HEK293 (cell line): ENCODE results near the gene IGF1R.

ENCODE experiments used
- CTCF ChIA-PET: fragments of 350-600 bp; formaldehyde crosslinking; extraction: SDS; loops from one replicate; lab custom pipeline; 2021; ENCODE audit warnings: antibody characterized with exemption; lab: Yijun Ruan, JAX
- POLR2A ChIA-PET: fragments of 300-600 bp; formaldehyde crosslinking; extraction: SDS; loops from one replicate; lab custom pipeline; 2020; ENCODE audit warnings: antibody characterized with exemption, inconsistent platforms; lab: Yijun Ruan, JAX
- H3K27ac ChIP-seq: fragments of 200-500 bp; sonication (Bioruptor generic); 2 replicates; pipeline ENCODE4 v1.5.1; 2014; ENCODE audit warnings: low read depth, low read length, control low read depth, inconsistent platforms; ENCODE audit errors: extremely low read depth
- H3K36me3 ChIP-seq, 2 experiments: fragments of 200-500 bp in 1 of 2; sonication (Bioruptor generic) in 1 of 2; 1 replicate in 1 of 2; 2 replicates in 1 of 2; pipeline ENCODE4 v1.5.1; 2014 to 2017; ENCODE audit warnings: inconsistent platforms in 2 of 2, low read length in 2 of 2; ENCODE audit not compliant: control insufficient read depth in 2 of 2, insufficient read depth in 1 of 2
- H3K4me1 ChIP-seq: fragments of 200-500 bp; sonication (Bioruptor generic); 2 replicates; pipeline ENCODE4 v1.5.1; 2014; ENCODE audit warnings: mild to moderate bottlenecking, low read length, inconsistent platforms; ENCODE audit not compliant: control insufficient read depth, insufficient read depth
- H3K4me3 ChIP-seq: 2 replicates; pipeline ENCODE4 v1.5.1; 2011; ENCODE audit warnings: low read depth, mild to moderate bottlenecking, control low read depth, low read length, moderate library complexity
- H3K9me3 ChIP-seq: fragments of 200-500 bp; sonication (Bioruptor generic); 2 replicates; pipeline ENCODE4 v1.5.1; 2014; ENCODE audit warnings: low read depth, low read length, inconsistent platforms; ENCODE audit not compliant: control insufficient read depth, insufficient read depth
- BCL11A ChIP-seq: fragments of 450-650 bp; formaldehyde crosslinking; IDR thresholded peaks from 2 replicates; pipeline ENCODE4 v1.5.1; 2016; ENCODE audit warnings: low read depth, missing biosample characterization, missing genetic modification characterization
- GLI4 ChIP-seq: fragments of 450-650 bp; formaldehyde crosslinking; IDR thresholded peaks from 2 replicates; pipeline ENCODE4 v1.5.1; 2016; ENCODE audit warnings: missing biosample characterization, missing genetic modification characterization
- GLIS1 ChIP-seq: fragments of 450-650 bp; formaldehyde crosslinking; IDR thresholded peaks from 2 replicates; pipeline ENCODE4 v1.5.1; 2016; ENCODE audit warnings: missing biosample characterization, missing genetic modification characterization
- GLIS2 ChIP-seq: fragments of 450-650 bp; formaldehyde crosslinking; IDR thresholded peaks from 2 replicates; pipeline ENCODE4 v1.5.1; 2016; ENCODE audit warnings: missing biosample characterization, missing genetic modification characterization
- HOXA7 ChIP-seq: sonication (generic); formaldehyde crosslinking; IDR thresholded peaks from 2 replicates; pipeline ENCODE4 v1.8.1; 2022; ENCODE audit warnings: missing genetic modification reagents, borderline replicate concordance
- HOXC10 ChIP-seq: sonication (generic); formaldehyde crosslinking; IDR thresholded peaks from 2 replicates; pipeline ENCODE4 v1.8.1; 2023; ENCODE audit warnings: mild to moderate bottlenecking, missing genetic modification reagents
- KLF1 ChIP-seq: fragments of 450-650 bp; formaldehyde crosslinking; IDR thresholded peaks from 2 replicates; pipeline ENCODE4 v1.5.1; 2016; ENCODE audit warnings: missing biosample characterization, missing genetic modification characterization
- PRDM1 ChIP-seq: fragments of 450-650 bp; formaldehyde crosslinking; IDR thresholded peaks from 2 replicates; pipeline ENCODE4; 2016; ENCODE audit warnings: missing biosample characterization, missing genetic modification characterization
- ZBTB20 ChIP-seq: fragments of 450-650 bp; formaldehyde crosslinking; IDR thresholded peaks from 2 replicates; pipeline ENCODE4 v1.5.1; 2016; ENCODE audit warnings: missing biosample characterization, missing genetic modification characterization
- ZBTB8A ChIP-seq: fragments of 450-650 bp; formaldehyde crosslinking; IDR thresholded peaks from 2 replicates; pipeline ENCODE4 v1.5.1; 2016; ENCODE audit warnings: missing biosample characterization, missing genetic modification characterization
- ZIC2 ChIP-seq: fragments of 450-650 bp; formaldehyde crosslinking; IDR thresholded peaks from 2 replicates; pipeline ENCODE4 v1.5.1; 2016; ENCODE audit warnings: missing biosample characterization, missing genetic modification characterization
- ZNF169 ChIP-seq: fragments of 450-650 bp; formaldehyde crosslinking; IDR thresholded peaks from 2 replicates; pipeline ENCODE4 v1.5.1; 2016; ENCODE audit warnings: missing biosample characterization, missing genetic modification characterization
- ZNF174 ChIP-seq: fragments of 450-650 bp; formaldehyde crosslinking; IDR thresholded peaks from 2 replicates; pipeline ENCODE4 v1.5.0; 2017; ENCODE audit warnings: missing biosample characterization, mild to moderate bottlenecking, missing genetic modification characterization
- ZNF302 ChIP-seq: fragments of 450-650 bp; formaldehyde crosslinking; IDR thresholded peaks from 2 replicates; pipeline ENCODE4 v1.5.1; 2016; ENCODE audit warnings: missing biosample characterization, missing genetic modification characterization, low read depth
- ZNF335 ChIP-seq: fragments of 450-650 bp; formaldehyde crosslinking; conservative IDR thresholded peaks from 2 replicates; pipeline ENCODE4 v1.5.1; 2016; ENCODE audit warnings: missing biosample characterization, missing genetic modification characterization
- ZNF394 ChIP-seq: fragments of 450-650 bp; formaldehyde crosslinking; IDR thresholded peaks from 2 replicates; pipeline ENCODE4 v1.5.1; 2016; ENCODE audit warnings: missing biosample characterization, missing genetic modification characterization, mild to moderate bottlenecking, moderate library complexity, borderline replicate concordance
- ZNF423 ChIP-seq: fragments of 450-650 bp; formaldehyde crosslinking; IDR thresholded peaks from 2 replicates; pipeline ENCODE4 v1.5.1; 2016; ENCODE audit warnings: missing biosample characterization, missing genetic modification characterization
- ZNF558 ChIP-seq: fragments of 450-650 bp; formaldehyde crosslinking; IDR thresholded peaks from 2 replicates; pipeline ENCODE4 v1.5.1; 2016; ENCODE audit warnings: missing biosample characterization, missing genetic modification characterization
- ZSCAN30 ChIP-seq: fragments of 450-650 bp; IDR thresholded peaks from 2 replicates; pipeline ENCODE4 v1.5.1; 2018; ENCODE audit warnings: missing biosample characterization, mild to moderate bottlenecking, missing genetic modification characterization, moderate library complexity
- TF ChIP-seq, protein P1 (sequence below): fragments of 450-650 bp; formaldehyde crosslinking; IDR thresholded peaks from 2 replicates; pipeline ENCODE4 v1.5.1; 2016; ENCODE audit warnings: missing biosample characterization, missing genetic modification characterization
- TF ChIP-seq, protein P2 (sequence below): fragments of 450-650 bp; formaldehyde crosslinking; IDR thresholded peaks from 2 replicates; pipeline ENCODE4 v1.5.1; 2016; ENCODE audit warnings: missing biosample characterization, missing genetic modification characterization
- TF ChIP-seq, protein P3 (sequence below): fragments of 450-650 bp; formaldehyde crosslinking; IDR thresholded peaks from 2 replicates; pipeline ENCODE4 v1.5.1; 2016; ENCODE audit warnings: missing biosample characterization, missing genetic modification characterization, borderline replicate concordance
- TF ChIP-seq, protein P4 (sequence below): fragments of 450-650 bp; formaldehyde crosslinking; optimal IDR thresholded peaks from 2 replicates; pipeline ENCODE3; 2016; ENCODE audit warnings: missing biosample characterization, mild to moderate bottlenecking, missing genetic modification characterization
- TF ChIP-seq, protein P5 (sequence below): fragments of 450-650 bp; IDR thresholded peaks from 2 replicates; pipeline ENCODE4 v1.5.1; 2018; ENCODE audit warnings: missing biosample characterization, missing genetic modification characterization
- TF ChIP-seq, protein P6 (sequence below): fragments of 450-650 bp; formaldehyde crosslinking; IDR thresholded peaks from 2 replicates; pipeline ENCODE4 v1.5.1; 2017; ENCODE audit warnings: missing biosample characterization, mild to moderate bottlenecking, missing genetic modification characterization, moderate library complexity

Gene IGF1R

DNA sequence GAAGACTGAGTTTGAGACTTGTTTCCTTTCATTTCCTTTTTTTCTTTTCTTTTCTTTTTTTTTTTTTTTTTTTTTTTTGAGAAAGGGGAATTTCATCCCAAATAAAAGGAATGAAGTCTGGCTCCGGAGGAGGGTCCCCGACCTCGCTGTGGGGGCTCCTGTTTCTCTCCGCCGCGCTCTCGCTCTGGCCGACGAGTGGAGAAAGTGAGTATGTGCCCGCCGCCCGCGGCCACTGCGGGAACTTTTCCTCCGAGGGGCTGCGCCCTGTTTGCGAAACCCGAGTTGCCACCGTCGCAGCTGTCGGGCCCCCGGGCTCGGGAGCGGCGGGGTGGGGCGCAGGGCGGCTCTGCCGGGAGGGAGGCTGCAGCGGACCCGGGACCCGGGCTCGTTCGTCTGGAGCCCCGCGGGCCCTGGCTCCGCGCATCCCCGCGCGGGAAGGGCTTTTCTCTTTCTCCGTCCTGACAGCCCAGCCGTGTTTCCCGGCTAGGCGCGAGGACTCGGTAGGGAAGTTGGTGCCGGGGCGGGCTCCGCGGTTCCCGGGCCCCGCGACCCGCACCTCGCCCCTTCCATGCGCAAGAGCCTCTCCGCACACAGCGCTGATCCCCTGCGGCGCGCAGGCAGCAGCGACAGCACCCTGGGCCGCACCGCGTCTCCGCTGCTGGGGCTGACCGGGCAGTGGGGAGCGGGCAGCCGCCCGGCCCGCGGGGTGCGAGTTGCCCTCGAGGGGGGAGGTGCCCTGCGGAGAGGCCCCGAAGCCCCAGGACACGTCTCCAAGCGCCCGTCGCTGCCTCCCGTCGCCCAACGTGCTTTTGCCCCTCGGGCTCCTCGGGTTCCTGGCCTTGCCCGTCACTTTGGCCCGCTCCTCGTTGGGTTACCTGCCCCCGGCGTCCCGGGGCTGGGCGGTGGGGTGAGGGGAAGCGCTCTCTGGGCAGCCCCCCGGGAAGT lies 1.4 kb downstream of the IGF1R start:
- H3K36me3 ChIP-seq = no peaks in the 10 kb centered on the region
- no peaks in the 10 kb centered on the region for H3K9me3 ChIP-seq
- POLR2A ChIA-PET = interaction anchor here (0.7 to 2.6 kb wide), 7 partner anchors 9 to 201 kb away, joined by 3 to 16 read pairs (median 3); no protein-coding TSS in a partner anchor
- CTCF ChIA-PET = interaction anchor here (0.6 to 7.0 kb wide), 6 partner anchors 9 to 255 kb away, joined by 3 to 89 read pairs (median 5); no protein-coding TSS in a partner anchor
- H3K4me1 ChIP-seq = peaks cover 27% of the 10 kb centered on the region
- H3K4me3 ChIP-seq = peak overlapping the region; percentile 91
- H3K27ac ChIP-seq = peak overlapping the region; percentile 96
- TF ChIP-seq ZBTB8A (tag by site-specific recombination) (peak; percentile 87; the same call in 1 of the 2 replicates), ZNF335 (tag by site-specific recombination) (peak; percentile 79), ZNF394 (no peak), HOXC10 (CRISPR knock-in tag) (no peak), ZNF302 (no peak), ZNF169 (tag by site-specific recombination) (no peak), ZSCAN30 (tag by site-specific recombination) (0 out of 2 replicates have a peak, but pooled peaks have one; percentile 3), HOXA7 (CRISPR knock-in tag) (no peak), KLF1 (tag by site-specific recombination) (peak; percentile 78), GLI4 (no peak), GLIS1 (tag by site-specific recombination) (peak; percentile 16; the same call in 1 of the 2 replicates), GLIS2 (tag by site-specific recombination) (peak; percentile 90), ZIC2 (tag by site-specific recombination) (peak; percentile 96), ZNF174 (tag by site-specific recombination) (no peak), ZBTB20 (tag by site-specific recombination) (peak; percentile 94), ZNF423 (tag by site-specific recombination) (peak; percentile 10; the same call in 1 of the 2 replicates), ZNF558 (tag by site-specific recombination) (no peak), PRDM1 (peak; percentile 59), BCL11A (tag by site-specific recombination) (no peak)
- TF ChIP-seq, protein P1, sequence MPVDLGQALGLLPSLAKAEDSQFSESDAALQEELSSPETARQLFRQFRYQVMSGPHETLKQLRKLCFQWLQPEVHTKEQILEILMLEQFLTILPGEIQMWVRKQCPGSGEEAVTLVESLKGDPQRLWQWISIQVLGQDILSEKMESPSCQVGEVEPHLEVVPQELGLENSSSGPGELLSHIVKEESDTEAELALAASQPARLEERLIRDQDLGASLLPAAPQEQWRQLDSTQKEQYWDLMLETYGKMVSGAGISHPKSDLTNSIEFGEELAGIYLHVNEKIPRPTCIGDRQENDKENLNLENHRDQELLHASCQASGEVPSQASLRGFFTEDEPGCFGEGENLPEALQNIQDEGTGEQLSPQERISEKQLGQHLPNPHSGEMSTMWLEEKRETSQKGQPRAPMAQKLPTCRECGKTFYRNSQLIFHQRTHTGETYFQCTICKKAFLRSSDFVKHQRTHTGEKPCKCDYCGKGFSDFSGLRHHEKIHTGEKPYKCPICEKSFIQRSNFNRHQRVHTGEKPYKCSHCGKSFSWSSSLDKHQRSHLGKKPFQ (tag by site-specific recombination) = no peak
- TF ChIP-seq, protein P2, sequence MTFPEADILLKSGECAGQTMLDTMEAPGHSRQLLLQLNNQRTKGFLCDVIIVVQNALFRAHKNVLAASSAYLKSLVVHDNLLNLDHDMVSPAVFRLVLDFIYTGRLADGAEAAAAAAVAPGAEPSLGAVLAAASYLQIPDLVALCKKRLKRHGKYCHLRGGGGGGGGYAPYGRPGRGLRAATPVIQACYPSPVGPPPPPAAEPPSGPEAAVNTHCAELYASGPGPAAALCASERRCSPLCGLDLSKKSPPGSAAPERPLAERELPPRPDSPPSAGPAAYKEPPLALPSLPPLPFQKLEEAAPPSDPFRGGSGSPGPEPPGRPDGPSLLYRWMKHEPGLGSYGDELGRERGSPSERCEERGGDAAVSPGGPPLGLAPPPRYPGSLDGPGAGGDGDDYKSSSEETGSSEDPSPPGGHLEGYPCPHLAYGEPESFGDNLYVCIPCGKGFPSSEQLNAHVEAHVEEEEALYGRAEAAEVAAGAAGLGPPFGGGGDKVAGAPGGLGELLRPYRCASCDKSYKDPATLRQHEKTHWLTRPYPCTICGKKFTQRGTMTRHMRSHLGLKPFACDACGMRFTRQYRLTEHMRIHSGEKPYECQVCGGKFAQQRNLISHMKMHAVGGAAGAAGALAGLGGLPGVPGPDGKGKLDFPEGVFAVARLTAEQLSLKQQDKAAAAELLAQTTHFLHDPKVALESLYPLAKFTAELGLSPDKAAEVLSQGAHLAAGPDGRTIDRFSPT (tag by site-specific recombination) = peak; percentile 63
- TF ChIP-seq, protein P3, sequence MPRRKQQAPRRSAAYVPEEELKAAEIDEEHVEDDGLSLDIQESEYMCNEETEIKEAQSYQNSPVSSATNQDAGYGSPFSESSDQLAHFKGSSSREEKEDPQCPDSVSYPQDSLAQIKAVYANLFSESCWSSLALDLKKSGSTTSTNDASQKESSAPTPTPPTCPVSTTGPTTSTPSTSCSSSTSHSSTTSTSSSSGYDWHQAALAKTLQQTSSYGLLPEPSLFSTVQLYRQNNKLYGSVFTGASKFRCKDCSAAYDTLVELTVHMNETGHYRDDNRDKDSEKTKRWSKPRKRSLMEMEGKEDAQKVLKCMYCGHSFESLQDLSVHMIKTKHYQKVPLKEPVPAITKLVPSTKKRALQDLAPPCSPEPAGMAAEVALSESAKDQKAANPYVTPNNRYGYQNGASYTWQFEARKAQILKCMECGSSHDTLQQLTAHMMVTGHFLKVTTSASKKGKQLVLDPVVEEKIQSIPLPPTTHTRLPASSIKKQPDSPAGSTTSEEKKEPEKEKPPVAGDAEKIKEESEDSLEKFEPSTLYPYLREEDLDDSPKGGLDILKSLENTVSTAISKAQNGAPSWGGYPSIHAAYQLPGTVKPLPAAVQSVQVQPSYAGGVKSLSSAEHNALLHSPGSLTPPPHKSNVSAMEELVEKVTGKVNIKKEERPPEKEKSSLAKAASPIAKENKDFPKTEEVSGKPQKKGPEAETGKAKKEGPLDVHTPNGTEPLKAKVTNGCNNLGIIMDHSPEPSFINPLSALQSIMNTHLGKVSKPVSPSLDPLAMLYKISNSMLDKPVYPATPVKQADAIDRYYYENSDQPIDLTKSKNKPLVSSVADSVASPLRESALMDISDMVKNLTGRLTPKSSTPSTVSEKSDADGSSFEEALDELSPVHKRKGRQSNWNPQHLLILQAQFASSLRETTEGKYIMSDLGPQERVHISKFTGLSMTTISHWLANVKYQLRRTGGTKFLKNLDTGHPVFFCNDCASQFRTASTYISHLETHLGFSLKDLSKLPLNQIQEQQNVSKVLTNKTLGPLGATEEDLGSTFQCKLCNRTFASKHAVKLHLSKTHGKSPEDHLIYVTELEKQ (tag by site-specific recombination) = no peak
- TF ChIP-seq, protein P4, sequence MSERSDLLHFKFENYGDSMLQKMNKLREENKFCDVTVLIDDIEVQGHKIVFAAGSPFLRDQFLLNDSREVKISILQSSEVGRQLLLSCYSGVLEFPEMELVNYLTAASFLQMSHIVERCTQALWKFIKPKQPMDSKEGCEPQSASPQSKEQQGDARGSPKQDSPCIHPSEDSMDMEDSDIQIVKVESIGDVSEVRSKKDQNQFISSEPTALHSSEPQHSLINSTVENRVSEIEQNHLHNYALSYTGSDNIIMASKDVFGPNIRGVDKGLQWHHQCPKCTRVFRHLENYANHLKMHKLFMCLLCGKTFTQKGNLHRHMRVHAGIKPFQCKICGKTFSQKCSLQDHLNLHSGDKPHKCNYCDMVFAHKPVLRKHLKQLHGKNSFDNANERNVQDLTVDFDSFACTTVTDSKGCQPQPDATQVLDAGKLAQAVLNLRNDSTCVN (tag by site-specific recombination) = peak; percentile 81
- TF ChIP-seq, protein P5, sequence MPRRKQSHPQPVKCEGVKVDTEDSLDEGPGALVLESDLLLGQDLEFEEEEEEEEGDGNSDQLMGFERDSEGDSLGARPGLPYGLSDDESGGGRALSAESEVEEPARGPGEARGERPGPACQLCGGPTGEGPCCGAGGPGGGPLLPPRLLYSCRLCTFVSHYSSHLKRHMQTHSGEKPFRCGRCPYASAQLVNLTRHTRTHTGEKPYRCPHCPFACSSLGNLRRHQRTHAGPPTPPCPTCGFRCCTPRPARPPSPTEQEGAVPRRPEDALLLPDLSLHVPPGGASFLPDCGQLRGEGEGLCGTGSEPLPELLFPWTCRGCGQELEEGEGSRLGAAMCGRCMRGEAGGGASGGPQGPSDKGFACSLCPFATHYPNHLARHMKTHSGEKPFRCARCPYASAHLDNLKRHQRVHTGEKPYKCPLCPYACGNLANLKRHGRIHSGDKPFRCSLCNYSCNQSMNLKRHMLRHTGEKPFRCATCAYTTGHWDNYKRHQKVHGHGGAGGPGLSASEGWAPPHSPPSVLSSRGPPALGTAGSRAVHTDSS = no peak
- TF ChIP-seq, protein P6, sequence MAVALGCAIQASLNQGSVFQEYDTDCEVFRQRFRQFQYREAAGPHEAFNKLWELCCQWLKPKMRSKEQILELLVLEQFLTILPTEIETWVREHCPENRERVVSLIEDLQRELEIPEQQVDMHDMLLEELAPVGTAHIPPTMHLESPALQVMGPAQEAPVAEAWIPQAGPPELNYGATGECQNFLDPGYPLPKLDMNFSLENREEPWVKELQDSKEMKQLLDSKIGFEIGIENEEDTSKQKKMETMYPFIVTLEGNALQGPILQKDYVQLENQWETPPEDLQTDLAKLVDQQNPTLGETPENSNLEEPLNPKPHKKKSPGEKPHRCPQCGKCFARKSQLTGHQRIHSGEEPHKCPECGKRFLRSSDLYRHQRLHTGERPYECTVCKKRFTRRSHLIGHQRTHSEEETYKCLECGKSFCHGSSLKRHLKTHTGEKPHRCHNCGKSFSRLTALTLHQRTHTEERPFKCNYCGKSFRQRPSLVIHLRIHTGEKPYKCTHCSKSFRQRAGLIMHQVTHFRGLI (tag by site-specific recombination) = no peak
